HG02678 (cell line): ENCODE measurements around the gene DEDD2.
A peak's percentile ranks its signal among the peaks of the same experiment; 100 is the strongest.
"Not testable (repeated sequence)": the region's sequence is repeated elsewhere in the genome, so short reads cannot be mapped to it uniquely, and the experiment has no call there.

Experiments
- ATAC-seq: cut with Tn5 transposase; IDR thresholded peaks from one replicate; pipeline ENCODE4 v1.9.1; 2021; ENCODE audit warnings: mild to moderate bottlenecking, moderate library complexity; ENCODE audit not compliant: unreplicated experiment

The DEDD2 gene, protein sequence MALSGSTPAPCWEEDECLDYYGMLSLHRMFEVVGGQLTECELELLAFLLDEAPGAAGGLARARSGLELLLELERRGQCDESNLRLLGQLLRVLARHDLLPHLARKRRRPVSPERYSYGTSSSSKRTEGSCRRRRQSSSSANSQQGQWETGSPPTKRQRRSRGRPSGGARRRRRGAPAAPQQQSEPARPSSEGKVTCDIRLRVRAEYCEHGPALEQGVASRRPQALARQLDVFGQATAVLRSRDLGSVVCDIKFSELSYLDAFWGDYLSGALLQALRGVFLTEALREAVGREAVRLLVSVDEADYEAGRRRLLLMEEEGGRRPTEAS

DNA sequence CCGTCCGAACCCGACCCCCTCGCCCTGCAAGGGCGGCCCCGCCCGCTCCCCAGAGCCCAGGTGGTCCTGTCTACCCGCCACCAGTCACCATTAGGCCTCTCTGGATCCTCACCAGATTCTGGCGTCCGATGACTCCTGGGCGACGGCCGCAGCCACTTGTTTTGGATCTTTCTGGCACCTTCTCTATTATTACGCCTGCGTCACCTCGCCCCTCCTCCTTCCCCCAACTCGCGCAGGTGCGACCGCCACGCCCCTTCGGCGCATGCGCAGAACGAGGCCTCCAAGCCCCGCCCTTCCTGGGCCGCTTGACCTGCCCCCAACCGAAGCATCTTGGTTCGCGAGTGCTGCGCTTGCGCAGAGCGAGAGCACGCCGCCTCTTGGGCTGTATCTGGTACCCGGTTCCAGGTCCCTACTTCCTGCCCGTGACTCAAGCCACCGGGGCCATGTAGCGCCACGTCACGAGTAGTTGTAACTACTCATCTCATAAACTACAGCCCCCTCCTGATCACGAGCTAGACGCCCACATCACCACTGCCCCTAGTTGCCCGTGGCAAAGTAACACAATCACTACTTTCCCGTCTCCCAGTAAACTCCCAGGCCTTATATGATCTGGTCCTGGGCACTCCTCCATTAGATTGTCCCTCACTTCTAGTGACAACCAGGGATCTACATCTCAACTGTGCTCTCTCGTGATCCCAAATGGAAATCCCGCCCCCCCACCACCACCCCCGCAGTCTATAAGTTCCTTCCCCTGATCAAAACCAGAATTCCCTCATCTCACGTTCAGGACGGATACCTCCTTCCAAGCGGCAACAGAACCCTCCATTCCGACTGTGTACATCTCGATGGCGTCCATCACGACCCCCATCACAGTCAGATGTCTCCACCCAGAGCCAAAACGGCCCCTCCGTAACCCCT is at the start of gene DEDD2:
DEDD2 (minus strand) TSS at position 158 of the 918 bp plus-strand sequence. CDS start 670 bp downstream, outside the sequence.
- ATAC-seq, result peak; percentile 75

DNA sequence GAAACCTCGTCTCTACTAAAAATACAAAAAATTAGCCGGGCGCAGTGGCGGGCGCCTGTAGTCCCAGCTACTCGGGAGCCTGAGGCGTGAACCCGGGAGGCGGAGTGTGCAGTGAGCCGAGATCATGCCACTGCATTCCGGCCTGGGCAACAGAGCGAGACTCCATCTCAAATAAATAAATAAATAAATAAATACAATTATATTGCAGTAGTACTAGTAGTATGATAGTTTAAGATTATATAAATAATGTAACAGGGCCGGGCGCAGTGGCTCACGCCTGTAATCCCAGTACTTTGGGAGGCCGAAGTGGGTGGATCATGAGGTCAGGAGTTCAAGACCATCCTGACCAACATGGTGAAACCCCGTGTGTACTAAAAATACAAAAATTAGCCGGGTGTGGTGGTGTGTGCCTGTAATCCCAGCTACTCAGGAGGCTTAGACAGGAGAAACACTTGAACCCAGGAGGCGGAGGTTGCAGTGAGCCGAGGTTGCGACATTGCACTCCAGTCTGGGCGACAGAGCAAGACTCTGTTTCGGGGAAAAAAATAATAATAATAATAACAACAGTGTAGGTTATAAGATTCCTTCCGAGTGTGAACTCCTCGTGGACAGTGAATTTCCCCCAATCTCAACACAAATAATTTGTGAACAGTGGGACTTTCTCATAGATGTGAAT is 49.6 kb upstream of the DEDD2 start:
- ATAC-seq, result not testable (repeated sequence)

DNA sequence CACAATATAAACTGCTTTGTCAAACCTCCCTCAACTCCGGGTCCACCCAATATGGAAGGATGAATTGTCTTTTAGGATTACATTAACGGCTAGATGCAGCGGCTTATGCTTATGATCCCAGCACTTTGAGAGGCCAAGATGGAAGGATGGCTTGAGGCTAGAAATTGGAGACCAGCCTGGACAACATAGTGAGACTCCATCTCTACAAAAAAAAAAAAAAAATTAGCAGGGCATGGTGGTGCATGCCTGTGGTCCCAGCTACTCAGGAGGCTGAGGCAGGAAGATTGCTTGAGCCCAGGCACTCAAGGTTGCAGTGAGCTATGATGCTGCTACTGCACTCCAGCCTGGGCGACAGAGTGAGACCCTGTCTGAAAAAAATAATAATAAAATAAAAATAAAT is 48.6 kb upstream of the DEDD2 start:
- ATAC-seq, result not testable (repeated sequence)

DNA sequence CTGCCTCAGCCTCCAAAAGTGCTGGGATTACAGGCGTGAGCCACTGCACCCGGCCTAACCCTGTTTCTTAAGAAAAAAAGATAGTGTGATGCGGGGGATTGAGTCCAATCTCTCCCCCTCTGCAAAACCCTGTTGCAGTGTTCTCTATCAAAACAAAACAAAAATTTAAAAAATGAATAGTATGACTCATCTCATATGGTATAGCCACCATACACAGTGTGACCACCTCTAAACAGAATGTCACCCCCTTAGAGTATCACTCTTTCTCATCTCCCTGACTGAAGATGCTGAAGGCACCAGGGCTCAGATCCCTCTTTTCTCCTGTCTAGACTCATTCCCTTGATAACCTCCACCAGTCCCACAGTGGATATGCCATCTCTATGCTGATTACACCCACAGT is 44.3 kb upstream of the DEDD2 start:
- no peak for ATAC-seq

DNA sequence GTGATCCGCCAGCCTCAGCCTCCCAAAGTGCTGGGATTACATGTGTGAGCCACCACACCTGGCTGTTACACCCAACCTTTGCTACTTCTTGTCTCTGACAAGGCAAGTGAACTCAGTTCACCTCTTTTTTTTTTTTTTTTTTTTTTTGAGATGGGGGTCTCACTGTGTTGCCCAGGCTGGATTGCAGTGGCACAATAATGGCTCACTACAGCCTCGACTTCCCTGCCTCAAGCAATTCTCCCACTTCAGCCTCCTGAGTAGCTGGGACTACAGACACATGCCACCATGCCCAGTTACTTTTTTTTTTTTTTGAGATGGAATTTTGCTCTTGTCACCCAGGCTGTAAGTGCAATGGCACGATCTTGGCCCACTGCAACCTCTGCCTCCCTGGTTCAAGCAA is 40.4 kb upstream of the DEDD2 start:
- not testable (repeated sequence) for ATAC-seq

DNA sequence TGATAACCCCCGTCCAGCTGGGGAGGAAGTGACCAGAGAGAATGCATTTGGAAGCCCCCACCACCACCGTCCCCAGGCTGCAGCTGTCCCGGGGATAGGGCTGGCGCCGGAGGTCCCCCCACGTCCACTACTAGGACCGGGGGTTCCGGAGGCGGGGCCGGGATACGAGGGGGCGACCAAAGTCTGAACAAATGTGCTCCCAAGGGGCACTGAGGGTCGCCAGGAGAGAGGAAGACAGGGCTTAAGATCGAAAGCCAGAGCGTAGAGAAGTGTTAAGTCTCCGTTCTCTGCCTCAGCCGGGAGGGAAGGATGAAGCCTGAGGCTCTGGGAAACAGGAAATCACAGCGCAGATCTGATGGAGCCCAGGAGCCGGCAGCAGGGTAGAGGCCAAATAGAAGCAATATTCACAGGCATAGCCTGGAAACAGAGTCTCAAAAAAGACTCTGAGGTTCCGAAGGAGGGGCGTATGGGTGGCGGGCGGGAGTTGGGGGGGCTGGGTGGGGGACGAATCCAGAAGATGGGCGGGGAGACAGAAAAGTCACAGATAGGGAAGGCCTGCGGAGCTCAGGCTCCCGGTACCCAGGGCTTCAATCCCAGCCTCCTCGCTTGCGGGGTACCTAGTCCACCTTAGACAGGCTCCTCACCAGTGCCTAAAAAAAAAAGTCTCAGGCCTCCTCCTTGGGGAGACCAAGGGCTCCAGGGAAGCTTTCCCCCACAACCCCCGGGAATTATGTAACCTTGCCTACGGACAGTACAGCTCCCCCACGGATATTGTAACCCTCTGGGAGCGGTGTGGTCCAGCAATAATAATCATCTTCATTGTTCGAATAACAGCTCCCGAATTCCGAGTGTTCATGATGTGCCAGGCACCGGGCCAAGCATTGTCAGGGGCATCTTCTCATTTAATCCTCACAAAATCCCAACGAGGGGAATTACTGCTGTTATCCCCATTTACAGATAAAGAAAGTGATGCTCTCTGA is 38.6 kb upstream of the DEDD2 start:
- no peak for ATAC-seq

DNA sequence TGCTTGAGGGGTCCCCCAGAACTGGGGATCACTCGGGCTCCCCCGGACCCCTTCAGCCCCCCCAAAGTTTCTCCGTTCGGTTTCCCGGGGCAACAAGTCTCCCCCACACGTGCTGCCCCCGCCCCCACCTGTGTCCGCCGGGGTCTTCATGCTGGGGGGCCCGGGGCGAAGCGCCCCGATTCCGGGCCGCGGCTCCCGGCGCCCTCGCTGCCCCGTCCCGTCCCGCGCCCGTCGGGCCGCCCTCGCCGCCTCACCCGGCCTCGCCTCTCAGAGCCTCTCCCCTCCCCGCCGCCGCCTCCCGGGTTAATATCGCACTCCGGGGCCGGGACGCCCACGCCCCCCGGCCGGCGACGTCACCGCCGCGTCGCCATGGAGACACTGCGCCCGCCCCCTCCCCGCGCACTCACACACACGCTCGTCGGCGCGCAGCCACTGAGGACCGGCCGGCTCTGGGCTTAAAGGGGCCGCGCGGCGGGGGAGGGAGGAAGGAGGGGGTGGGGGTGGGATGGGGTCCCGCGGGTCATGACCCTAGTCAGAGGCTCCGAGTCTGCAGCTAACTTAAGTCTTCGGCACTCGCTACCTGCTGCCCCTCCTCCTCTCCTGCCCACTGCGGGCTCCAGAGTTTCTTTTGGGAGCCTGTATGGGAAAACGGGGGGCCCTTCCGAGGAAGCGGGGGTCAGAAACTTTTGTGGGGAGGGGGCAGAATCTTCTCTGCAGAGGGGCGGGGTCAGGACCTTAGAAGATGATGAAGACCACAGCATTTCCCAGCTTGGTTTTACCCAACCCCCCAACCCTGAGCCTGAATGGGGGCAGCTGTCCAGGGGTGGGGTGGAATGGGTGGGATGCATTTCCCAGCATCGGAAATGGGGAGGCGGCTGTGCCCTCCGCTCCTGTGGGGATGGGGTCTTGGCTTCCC is 37.6 kb upstream of the DEDD2 start, which contains the start of gene ERF:
ERF (minus strand) TSS at position 279 of the 916 bp plus-strand sequence; CDS start at position 150, 129 bp downstream.
- peak; percentile 69 for ATAC-seq

DNA sequence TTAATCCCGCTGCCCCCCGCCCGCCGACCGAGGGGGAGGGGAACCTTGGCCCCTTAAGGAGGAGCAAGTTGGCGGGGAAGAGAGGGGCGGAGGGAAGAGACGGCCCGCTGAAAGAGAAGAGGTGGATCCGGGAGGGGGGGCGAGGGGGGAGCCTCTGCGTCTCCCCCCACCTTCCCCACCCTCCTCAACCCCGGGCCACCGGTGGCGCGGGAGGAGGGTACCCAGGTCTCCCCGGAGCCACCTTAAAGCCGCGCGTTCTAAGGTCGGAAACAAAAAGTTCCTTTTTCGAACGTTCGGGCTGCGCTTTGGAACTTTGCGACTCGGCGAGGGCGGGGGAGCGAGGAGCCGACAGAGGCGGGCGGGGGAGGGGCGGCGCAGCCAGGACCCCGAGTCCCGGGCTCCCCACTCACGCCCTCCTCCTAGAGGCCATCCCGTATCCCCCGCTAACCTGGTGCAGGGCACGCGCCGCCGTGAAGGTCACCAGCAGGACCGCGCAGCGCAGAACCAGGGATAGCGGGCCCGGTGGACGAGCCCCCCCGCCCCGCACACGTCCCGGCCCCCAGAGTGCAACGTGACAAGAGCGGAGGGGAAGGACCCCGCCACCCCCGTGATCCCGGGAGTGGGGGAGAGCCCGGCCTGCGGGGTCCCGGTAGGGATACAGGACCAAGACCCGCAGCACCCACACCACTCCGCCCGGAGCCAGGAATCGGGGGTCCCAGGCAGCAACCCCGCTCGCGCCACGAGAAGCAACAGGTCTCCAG is 36.8 kb upstream of the DEDD2 start:
- ATAC-seq, result peak; percentile 42

DNA sequence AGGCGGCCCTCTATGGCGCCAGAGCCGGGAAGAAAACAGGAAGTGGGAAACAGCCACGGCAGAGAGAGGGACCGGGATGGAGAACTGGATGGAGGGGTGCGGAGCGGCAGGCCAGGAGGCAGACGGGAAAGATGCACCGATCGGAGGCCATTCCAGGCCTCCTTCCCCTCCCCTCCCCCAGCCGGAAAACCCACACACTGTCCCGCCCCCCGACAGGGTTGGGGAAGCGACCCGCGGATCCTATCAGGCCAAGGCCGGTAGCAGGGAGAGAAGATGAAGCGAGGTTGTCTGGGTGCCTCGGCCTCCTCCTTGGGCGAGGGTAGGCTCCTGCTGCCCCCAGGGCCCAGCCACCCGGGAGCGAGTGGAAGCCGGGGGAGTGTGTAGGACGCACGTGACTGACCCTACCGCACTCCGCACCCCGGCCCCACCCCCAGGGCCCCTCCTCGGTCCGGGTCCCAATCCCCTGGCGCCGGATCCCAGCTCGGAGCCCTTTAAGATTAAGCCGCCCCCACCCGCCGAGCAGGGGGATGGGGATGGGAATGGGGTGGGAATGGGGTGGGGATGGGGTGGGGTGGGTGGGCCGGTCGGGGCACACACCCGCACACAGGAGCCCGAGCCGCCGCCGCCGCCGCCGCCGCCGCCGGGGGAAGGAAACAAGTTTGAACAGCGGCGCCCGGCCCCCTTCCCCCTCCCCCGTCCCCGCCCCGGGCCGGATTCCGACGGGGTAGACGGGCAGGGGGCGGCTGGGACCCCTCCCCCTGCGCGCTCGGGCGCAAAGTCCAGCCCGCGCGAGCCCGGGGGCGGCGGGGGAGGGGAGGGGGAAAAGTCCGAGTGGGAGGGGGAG is 36.0 kb upstream of the DEDD2 start:
- ATAC-seq, result peak; percentile 18

DNA sequence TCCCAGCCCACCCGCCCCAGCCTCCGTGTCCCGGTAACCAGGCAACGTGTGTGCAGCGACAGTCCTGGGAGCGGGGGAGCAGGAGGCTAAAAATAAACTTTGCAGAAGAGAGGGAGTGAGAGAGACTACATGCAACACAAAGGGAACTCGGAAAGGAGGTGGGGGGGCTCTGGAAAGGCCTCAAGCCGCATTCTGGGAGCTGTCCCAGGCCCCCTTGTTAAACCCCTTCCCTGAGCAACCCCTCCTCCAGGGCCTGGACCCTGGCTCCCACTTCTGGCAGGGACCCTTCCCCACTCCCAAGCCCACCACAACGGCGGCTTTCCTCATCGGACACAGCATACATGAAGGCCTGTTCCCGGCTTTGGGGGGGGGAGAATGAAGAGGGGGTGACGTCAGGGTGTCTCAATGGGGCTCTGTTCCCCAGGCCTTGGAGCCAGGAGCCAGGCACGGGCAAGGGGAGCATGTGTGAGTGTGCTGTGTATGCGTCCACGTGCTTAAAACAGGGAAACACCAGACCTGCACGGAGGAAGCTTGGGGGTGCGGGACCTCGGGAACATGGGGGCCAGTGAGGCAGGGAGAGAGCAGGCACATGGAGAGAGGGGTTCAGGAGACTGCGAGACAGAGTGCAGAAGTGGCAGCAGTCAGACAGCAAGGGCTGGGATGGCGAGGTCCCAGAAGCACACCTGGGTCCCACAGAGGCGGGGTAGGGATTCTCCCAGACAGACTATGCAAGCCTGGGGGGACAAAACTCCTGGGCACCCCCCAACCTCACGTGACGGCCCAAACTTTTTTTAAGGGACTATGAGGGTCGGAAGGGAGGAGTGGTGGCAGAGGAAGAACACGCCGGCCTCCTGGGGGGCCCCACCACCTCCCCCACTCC is 35.1 kb upstream of the DEDD2 start:
- ATAC-seq, result no peak

DNA sequence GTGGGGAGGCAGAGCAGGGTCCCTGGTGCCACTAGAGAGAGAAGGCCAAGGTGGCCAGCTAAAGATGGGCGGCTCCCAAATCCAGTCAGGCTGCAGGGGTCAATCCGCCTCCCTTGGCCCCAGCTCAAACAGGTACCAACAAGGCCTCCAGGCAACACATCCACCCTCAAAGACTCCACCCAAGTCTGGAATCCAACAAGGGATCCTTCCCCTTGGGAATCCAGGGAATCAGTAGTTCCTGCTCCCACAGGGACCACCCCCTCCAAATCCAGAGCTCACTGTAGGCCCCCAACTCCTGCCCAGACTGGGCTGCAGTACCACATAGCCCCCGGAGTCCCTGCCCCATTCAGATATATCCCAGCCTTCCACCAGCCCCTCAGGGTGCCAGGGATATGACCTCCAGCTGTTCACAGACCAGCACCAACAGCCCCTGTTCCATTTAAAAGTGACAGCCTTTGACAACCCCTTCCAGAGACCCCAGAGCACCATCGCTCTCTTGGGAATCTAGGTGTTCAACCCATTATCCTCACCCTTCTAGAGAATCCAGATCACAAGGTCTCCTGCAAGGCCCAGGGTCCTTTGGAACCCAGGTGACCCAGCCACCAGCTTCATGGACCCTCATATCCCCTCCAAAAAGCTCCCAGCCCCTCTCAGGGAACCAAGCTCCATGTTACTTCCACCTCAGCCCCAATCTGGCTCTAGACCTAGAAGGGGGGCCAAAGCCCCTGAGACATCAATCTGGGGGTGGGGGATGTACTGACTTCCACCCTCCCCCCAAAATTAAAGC is 34.3 kb upstream of the DEDD2 start:
- no peak for ATAC-seq

DNA sequence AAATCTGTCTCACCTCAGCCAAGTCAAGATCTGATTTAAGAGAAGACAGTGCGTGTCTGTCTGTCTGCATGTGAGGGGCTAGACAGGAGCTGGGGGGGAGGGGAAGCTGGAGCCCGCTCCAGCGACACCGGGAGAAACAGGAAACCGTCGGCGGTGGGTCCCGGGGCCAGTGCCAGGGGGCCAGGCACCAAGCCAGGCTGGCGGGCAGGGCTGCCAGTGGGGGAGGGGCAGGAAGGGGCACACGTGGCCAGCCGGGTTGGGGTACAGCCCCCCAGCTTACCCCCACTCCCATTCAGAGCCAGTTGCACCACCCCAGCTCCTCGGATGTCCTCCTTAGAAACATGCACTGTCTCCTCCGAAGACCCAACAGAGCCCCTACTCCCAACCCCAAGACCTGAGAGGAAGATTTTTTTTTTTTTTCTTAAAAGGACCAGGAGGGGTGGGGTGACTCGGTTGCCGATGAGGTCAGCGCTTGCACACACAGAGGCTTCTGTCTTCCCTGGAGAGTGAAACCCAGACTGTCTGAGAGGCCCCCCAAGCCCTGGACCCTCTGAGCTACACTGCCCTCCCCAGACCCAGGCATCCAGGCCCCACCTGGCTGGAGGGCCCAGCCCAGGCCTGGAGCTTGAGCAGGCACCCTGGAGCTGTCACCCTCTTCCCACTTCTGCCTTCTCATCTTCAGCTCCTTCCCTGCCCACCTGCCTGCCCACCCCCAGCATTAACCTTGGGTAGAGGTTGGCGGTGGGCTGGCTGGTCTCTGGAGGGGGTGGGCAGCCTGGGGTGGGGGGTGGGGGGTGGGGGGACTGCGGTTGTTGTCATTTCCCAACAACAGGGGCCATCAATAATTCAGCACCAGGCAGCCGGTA is 33.4 kb upstream of the DEDD2 start:
- no peak for ATAC-seq

DNA sequence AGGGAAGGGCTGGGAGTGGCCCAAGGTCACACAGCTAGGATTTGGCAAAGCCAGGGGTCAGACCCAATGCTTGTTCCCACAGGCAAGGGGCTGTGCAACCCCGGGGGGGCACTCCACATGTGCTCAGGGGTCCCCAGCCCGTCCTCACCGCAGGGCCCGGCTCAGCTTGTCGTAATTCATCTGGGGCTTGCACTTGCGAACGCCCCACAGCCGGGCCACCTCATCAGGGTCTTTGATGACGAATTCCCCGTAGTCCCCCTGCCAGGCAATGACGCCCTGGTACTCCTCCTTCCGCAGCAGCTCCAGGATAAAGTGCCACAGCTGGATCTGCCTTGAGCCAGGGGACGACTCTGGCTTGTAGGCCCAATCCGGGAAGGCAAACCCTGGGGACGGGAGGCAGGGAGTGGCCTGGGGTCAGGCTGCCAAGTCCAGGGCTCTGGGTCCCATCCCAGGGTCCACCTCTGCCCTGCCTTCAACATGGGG is 32.7 kb upstream of the DEDD2 start:
- no peak for ATAC-seq

DNA sequence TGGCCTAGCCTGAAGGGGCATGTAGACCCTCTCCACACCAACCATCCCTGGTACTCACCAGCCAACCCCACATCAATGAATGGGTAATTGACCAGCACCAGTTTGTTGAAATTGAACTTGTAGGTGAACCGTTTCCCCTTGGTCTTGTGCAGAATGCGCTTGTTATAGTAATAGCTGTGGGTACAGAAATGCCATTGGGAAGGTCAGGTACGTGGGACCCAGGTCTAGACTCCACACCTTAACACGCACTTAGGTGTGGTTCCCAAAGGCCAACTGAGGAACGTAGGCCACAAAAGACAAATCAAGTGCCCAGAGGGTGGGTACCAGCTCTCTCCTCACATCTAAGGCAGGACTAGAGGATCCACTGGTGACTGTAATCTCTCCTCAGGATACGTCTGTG is 32.3 kb upstream of the DEDD2 start:
- no peak for ATAC-seq
